ENCODE data around the gene SCO1. TPM values are rescaled to one million over a fixed set of nuclear protein-coding genes. Genes with fewer than 3 reads are reported as not detected.
A peak's percentile ranks its signal among the peaks of the same experiment; 100 is the strongest.

Gene SCO1
- total RNA-seq, 1 donor from 2014 or later: 36.0 TPM

- no peak overlapping the region for H3K4me2 ChIP-seq (ENCODE audit: low read length)
- H3K4me1 ChIP-seq (ENCODE audit: insufficient read depth, low read length): no peaks in the 10 kb centered on the region
- H3K27ac ChIP-seq (ENCODE audit: low read depth, low read length): no peak overlapping the region
- Mint-ChIP-seq H3K4me1 (ENCODE audit: low read depth, unreplicated experiment) (no peaks in the 10 kb centered on the region), H3K9me3 (ENCODE audit: unreplicated experiment) (no peaks in the 10 kb centered on the region), H3K27me3 (ENCODE audit: low read depth, unreplicated experiment) (peaks cover 31% of the 10 kb centered on the region), H3K4me3 (ENCODE audit: unreplicated experiment) (no peak overlapping the region), H3K27ac (ENCODE audit: unreplicated experiment) (no peak overlapping the region), H3K36me3 (ENCODE audit: low read depth, unreplicated experiment) (no peaks in the 10 kb centered on the region)
- peaks cover 3% of the 10 kb centered on the region for H3K27me3 ChIP-seq (ENCODE audit: insufficient read depth, low read length)
- H3K4me3 ChIP-seq (ENCODE audit: insufficient read depth, low read depth, low read length): no peak overlapping the region
- H3K36me3 ChIP-seq (ENCODE audit: insufficient read depth, low read length): no peaks in the 10 kb centered on the region
- no peaks in the 10 kb centered on the region for H3K9me3 ChIP-seq (ENCODE audit: insufficient read depth, low read depth, low read length)
- H3K9ac ChIP-seq (ENCODE audit: low read length): no peak overlapping the region
- DNase-seq (ENCODE audit: low read depth) (no peak), FAIRE-seq (no peak)
- no peaks in the 10 kb centered on the region for H3K79me2 ChIP-seq (ENCODE audit: insufficient read depth, low read length)
- H2AFZ ChIP-seq (ENCODE audit: low read depth, low read length): no peak overlapping the region
- no peak for TF ChIP-seq CTCF (IDR thresholded peaks at IDR 0.05; ENCODE audit: insufficient read depth, low read depth, low read length)
- TF ChIP-seq EZH2 (IDR thresholded peaks at IDR 0.05; ENCODE audit: insufficient read depth, low read length): no peak
- no peaks in the 10 kb centered on the region for H4K20me1 ChIP-seq (ENCODE audit: insufficient read depth, low read length)
These were observed 40.4 kb upstream of the SCO1 start for GRCh38 chr17:10737736-10738135.

- Mint-ChIP-seq H3K9me3 (ENCODE audit: unreplicated experiment) (no peaks in the 10 kb centered on the region), H3K4me1 (ENCODE audit: low read depth, unreplicated experiment) (no peaks in the 10 kb centered on the region), H3K27ac (ENCODE audit: unreplicated experiment) (no peak overlapping the region), H3K36me3 (ENCODE audit: low read depth, unreplicated experiment) (no peaks in the 10 kb centered on the region), H3K4me3 (ENCODE audit: unreplicated experiment) (no peak overlapping the region), H3K27me3 (ENCODE audit: low read depth, unreplicated experiment) (peaks cover 26% of the 10 kb centered on the region)
- no peaks in the 10 kb centered on the region for H3K4me1 ChIP-seq (ENCODE audit: insufficient read depth, low read length)
- no peak overlapping the region for H3K27ac ChIP-seq (ENCODE audit: low read depth, low read length)
- H3K79me2 ChIP-seq (ENCODE audit: insufficient read depth, low read length): no peaks in the 10 kb centered on the region
- TF ChIP-seq CTCF (IDR thresholded peaks at IDR 0.05; ENCODE audit: insufficient read depth, low read depth, low read length) (peak; percentile 72), EZH2 (IDR thresholded peaks at IDR 0.05; ENCODE audit: insufficient read depth, low read length) (no peak)
- H3K9ac ChIP-seq (ENCODE audit: low read length): no peak overlapping the region
- no peak overlapping the region for H3K4me3 ChIP-seq (ENCODE audit: insufficient read depth, low read depth, low read length)
- FAIRE-seq (no peak), DNase-seq (ENCODE audit: low read depth) (peak; percentile 29)
- H2AFZ ChIP-seq (ENCODE audit: low read depth, low read length): no peak overlapping the region
- H3K27me3 ChIP-seq (ENCODE audit: insufficient read depth, low read length): peaks cover 3% of the 10 kb centered on the region
- H3K9me3 ChIP-seq (ENCODE audit: insufficient read depth, low read depth, low read length): no peaks in the 10 kb centered on the region
- no peak overlapping the region for H3K4me2 ChIP-seq (ENCODE audit: low read length)
- no peaks in the 10 kb centered on the region for H3K36me3 ChIP-seq (ENCODE audit: insufficient read depth, low read length)
- H4K20me1 ChIP-seq (ENCODE audit: insufficient read depth, low read length): no peaks in the 10 kb centered on the region
These were observed 39.9 kb upstream of the SCO1 start for GRCh38 chr17:10737168-10737622.

- no peak overlapping the region for H2AFZ ChIP-seq (ENCODE audit: low read depth, low read length)
- TF ChIP-seq CTCF (IDR thresholded peaks at IDR 0.05; ENCODE audit: insufficient read depth, low read depth, low read length) (no peak), EZH2 (IDR thresholded peaks at IDR 0.05; ENCODE audit: insufficient read depth, low read length) (no peak)
- H3K36me3 ChIP-seq (ENCODE audit: insufficient read depth, low read length): no peaks in the 10 kb centered on the region
- no peaks in the 10 kb centered on the region for H3K4me1 ChIP-seq (ENCODE audit: insufficient read depth, low read length)
- H3K27me3 Mint-ChIP-seq (ENCODE audit: low read depth, unreplicated experiment): peaks cover 18% of the 10 kb centered on the region
- H4K20me1 ChIP-seq (ENCODE audit: insufficient read depth, low read length): no peaks in the 10 kb centered on the region
- H3K4me2 ChIP-seq (ENCODE audit: low read length): no peak overlapping the region
- H3K9ac ChIP-seq (ENCODE audit: low read length): no peak overlapping the region
- peaks cover 3% of the 10 kb centered on the region for H3K4me1 Mint-ChIP-seq (ENCODE audit: low read depth, unreplicated experiment)
- H3K4me3 Mint-ChIP-seq (ENCODE audit: unreplicated experiment): no peak overlapping the region
- H3K9me3 ChIP-seq (ENCODE audit: insufficient read depth, low read depth, low read length): no peaks in the 10 kb centered on the region
- no peak for FAIRE-seq
- DNase-seq (ENCODE audit: low read depth): no peak
- H3K27ac ChIP-seq (ENCODE audit: low read depth, low read length): no peak overlapping the region
- peaks cover 3% of the 10 kb centered on the region for H3K27me3 ChIP-seq (ENCODE audit: insufficient read depth, low read length)
- no peak overlapping the region for H3K27ac Mint-ChIP-seq (ENCODE audit: unreplicated experiment)
- no peaks in the 10 kb centered on the region for H3K79me2 ChIP-seq (ENCODE audit: insufficient read depth, low read length)
- no peaks in the 10 kb centered on the region for H3K9me3 Mint-ChIP-seq (ENCODE audit: unreplicated experiment)
- no peaks in the 10 kb centered on the region for H3K36me3 Mint-ChIP-seq (ENCODE audit: low read depth, unreplicated experiment)
- H3K4me3 ChIP-seq (ENCODE audit: insufficient read depth, low read depth, low read length): no peak overlapping the region
These were observed 38.5 kb upstream of the SCO1 start for GRCh38 chr17:10735821-10736220.

Measured in astrocyte (in vitro differentiated cells and primary cell).